Kidney tubule cell (primary cell): Measurements from ENCODE around the gene PMFBP1.
"Not testable (repeated sequence)": the region's sequence is repeated elsewhere in the genome, so short reads cannot be mapped to it uniquely, and the experiment has no call there.

Source experiments
- DNase-seq: peaks from one replicate; pipeline ENCODE4 v3.0.0-alpha.2; 2018; ENCODE audit warnings: low spot score

Gene PMFBP1

GRCh38 chr16:72104905-72105304 is 67.0 kb downstream of the PMFBP1 start:
- no peak for DNase-seq

- no peak for DNase-seq
These were observed 70.8 kb downstream of the PMFBP1 start for GRCh38 chr16:72101195-72101594.

- peak; percentile 69 for DNase-seq
These were observed 72.6 kb downstream of the PMFBP1 start for GRCh38 chr16:72099377-72099818.

GRCh38 chr16:72098936-72099335 is 73.0 kb downstream of the PMFBP1 start:
- DNase-seq: no peak

- DNase-seq: peak; percentile 15
These were observed 77.7 kb downstream of the PMFBP1 start for GRCh38 chr16:72094266-72094610.

- DNase-seq: peak; percentile 99
These were observed 78.3 kb downstream of the PMFBP1 start, which contains the start of the genes DHX38 and TXNL4B for GRCh38 chr16:72093448-72094265. Gene DHX38, plus strand, starts transcription at chr16:72093847. Its CDS starts 2,311 bp downstream, at chr16:72096158. Gene TXNL4B, minus strand, starts transcription at chr16:72093620. Its CDS starts 2,871 bp downstream, at chr16:72090749.

- peak; percentile 70 for DNase-seq
These were observed 79.0 kb downstream of the PMFBP1 start for GRCh38 chr16:72092832-72093447.

- DNase-seq: no peak
These were observed 80.7 kb downstream of the PMFBP1 start for GRCh38 chr16:72091217-72091616.

GRCh38 chr16:72085002-72085401 is 87.0 kb downstream of the PMFBP1 start:
- DNase-seq: no peak

GRCh38 chr16:72084445-72084844 is 87.5 kb downstream of the PMFBP1 start:
- no peak for DNase-seq

GRCh38 chr16:72083778-72084404 is 88.1 kb downstream of the PMFBP1 start:
- DNase-seq: peak; percentile 22

- not testable (repeated sequence) for DNase-seq
These were observed 94.8 kb downstream of the PMFBP1 start for GRCh38 chr16:72076991-72077706.

GRCh38 chr16:72075067-72075466 is 96.9 kb downstream of the PMFBP1 start:
- not testable (repeated sequence) for DNase-seq

GRCh38 chr16:72073560-72074230 is 98.3 kb downstream of the PMFBP1 start:
- DNase-seq: no peak

GRCh38 chr16:72072514-72073342 is 99.2 kb downstream of the PMFBP1 start:
- DNase-seq: no peak
